Activated CD4-positive, alpha-beta T cell treated with anti-CD3 and anti-CD28 coated beads for 4 hours (primary cell): ENCODE measurements around the gene GON7.
"Not testable (repeated sequence)": the region's sequence is repeated elsewhere in the genome, so short reads cannot be mapped to it uniquely, and the experiment has no call there.

Source experiments
- DNase-seq, 2 donors: peaks; one replicate each; pipeline ENCODE4 v3.0.0-alpha.2; 2020

GON7 gene, protein sequence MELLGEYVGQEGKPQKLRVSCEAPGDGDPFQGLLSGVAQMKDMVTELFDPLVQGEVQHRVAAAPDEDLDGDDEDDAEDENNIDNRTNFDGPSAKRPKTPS

GRCh38 chr14:93206793-93207467 lies at the start of gene GON7, which contains the start of gene UBR7:
TSS of gene GON7 (minus strand) at chr14:93207065. CDS start at chr14:93207037, 28 bp downstream.
TSS of gene UBR7 (plus strand) at chr14:93207256. CDS start at chr14:93207292, 36 bp downstream.
- peak; percentile 81 to 84 for DNase-seq

GRCh38 chr14:93249128-93249831 lies 42.4 kb upstream of the GON7 start:
- DNase-seq = no peak

- no peak for DNase-seq
Measured at GRCh38 chr14:93246534-93246933, 39.7 kb upstream of the GON7 start.

DNA sequence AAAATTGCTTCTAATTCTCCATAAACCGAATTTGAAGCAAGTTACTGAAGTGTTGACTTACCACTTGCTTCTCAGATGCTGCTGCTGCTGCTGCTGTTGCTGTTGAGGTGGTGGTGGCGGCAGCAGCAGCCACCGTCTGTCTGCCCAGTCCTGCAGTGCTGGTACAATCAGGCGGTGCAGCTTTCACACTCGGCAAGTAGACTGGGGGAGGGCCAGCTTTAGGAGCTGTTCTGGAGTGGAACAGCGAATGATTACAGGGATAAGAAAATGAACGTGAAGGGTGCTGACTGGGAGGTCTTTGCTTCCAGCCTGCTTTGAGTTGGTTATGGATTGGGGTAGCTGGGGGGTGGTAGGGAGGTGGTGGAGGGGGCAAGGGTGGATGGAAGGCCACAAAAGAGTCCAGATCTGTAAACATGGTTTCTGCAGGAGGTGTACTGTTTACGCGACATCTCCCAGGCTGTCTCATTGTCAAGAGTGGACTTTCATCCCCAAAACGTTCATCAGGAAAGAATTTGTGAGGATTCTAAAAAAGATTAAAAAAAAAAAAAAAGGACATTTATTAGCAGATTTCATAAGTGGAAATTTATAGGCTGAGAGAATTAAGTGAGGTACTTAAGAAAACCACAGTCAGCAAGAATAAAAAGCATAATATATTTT lies 39.0 kb upstream of the GON7 start:
- DNase-seq = no peak

- DNase-seq = no peak
Measured at GRCh38 chr14:93240678-93241000, 33.8 kb upstream of the GON7 start.

- no peak for DNase-seq
Measured at GRCh38 chr14:93239869-93240677, 33.2 kb upstream of the GON7 start.

GRCh38 chr14:93234798-93235197 lies 27.9 kb upstream of the GON7 start:
- no peak for DNase-seq

DNA sequence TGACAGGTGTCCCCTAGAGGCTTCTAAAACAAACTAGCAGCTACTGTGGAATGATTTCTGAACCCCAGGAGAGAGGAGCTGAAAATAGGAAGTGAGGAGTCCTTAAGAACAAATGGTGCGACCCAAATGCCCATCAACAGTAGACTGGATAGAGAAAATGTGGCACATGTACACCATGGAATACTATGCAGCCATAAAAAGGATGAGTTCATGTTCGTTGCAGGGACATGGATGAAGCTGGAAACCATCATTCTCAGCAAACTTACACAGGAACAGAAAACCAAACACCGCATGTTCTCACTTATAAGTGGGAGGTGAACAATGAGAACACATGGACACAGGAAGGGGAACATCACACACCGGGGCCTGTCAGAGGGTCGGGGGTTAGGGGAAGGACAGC lies 26.2 kb upstream of the GON7 start:
- not testable (repeated sequence) for DNase-seq

GRCh38 chr14:93232159-93232558 lies 25.3 kb upstream of the GON7 start:
- DNase-seq = no peak

DNA sequence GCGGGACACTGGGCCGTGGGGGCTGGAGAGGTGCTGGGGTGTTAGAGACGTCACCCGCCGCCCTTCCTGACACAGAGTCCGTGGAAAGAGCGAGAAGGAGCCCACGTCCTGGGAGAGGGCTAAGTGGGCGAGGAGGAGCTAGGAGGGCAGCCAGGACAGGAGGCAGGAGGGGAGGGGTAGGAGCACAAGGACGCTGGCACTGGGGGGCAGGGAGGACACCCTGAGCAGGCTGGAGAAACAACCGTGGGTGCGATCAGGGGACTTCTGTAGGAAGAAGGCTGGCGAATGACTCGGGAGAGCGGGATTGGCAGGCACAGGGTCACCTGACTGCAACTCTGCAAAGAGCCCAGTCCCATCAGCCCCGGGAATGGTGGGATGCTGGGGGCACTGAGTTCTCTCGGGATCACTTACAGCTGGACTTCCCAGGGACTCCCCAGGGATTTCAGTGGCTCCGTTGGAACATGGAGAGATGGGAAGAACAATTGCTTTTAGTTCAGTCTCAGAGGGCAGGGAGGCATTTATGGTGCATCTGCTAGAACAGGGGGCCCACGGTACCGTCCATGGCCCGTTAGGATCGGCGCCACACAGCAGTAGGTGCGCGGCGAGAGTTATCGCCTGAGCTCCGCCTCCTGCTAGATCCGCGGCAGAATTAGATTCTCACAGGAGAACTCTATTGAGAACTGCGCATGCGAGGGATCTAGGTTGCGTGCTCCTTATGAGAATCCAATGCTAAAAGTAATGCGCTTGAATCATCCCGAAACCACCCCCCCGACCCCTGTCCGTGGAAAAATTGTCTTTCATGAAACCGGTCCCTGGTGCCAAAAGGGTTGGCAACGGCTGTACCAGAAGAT lies 24.5 kb upstream of the GON7 start:
- no peak for DNase-seq

- no peak for DNase-seq
Measured at GRCh38 chr14:93230539-93230938, 23.7 kb upstream of the GON7 start.

DNA sequence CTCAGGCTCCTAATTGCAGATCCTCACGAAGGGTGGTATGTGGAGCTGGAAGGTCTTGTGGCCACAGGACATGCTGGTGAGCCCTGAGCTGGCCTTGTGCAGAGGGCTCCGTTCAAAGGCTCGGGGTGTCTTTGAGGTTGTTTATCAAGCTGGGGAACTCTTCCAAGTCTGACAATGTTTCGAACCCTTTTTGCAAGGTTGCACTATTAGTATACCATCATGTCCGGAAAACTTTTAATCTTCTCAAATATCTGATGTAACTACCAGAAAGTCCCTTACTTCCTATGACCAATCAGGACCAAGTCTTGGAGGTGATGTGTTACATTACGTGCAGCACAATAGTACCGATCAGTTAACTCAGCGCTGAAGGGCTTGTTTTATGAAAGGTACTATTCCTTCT lies 21.7 kb upstream of the GON7 start:
- no peak for DNase-seq

- DNase-seq = no peak
Measured at GRCh38 chr14:93223565-93223964, 16.7 kb upstream of the GON7 start.

- no peak for DNase-seq
Measured at GRCh38 chr14:93220509-93220908, 13.6 kb upstream of the GON7 start.

DNA sequence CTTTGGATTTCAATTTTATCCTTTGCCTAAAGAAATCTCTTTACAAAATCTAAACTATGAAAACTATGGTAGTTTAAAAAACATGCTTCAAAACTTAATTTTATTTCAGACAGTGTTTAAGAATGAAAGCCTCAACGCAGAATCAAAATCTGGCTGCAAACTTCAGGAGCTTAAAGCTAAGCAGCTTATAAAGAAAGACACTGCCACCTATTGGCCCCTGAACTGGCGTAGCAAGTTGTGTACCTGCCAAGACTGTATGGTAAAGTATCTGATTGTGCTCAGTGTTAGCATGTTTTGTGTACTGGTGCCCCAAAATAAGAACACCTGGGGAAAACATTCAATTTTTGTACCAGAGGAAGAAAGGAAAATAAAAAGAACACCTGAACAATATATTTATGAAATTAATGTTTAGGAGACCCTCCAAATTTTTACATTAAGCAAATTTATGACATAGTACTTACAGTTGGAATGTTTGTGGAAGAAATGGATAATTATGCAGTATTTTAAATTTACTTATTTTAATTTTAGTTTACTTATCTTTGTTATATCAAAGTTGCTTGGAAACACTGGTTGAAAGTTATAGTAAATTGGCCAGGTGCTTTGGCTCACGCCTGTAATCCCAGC lies 12.3 kb upstream of the GON7 start:
- DNase-seq = peak; percentile 50 to 53

DNA sequence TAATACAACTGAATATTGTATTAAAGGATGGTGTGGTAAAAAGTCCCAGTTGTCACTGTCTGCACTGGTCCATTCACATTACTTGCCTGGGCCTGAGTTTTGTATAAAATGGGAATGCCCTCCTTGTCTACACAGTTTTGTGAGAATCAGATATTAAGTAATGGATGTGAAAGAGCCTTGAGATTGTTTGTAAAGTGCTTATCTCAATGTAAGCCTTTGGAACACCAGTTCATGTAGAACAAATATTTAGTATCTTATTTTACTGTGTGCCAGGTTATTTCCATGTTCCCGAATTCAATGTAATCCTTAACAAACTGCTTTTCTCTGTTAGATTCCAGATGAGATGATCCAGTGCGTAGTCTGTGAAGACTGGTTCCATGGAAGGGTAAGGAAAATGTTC lies 7.7 kb upstream of the GON7 start:
- DNase-seq = no peak

DNA sequence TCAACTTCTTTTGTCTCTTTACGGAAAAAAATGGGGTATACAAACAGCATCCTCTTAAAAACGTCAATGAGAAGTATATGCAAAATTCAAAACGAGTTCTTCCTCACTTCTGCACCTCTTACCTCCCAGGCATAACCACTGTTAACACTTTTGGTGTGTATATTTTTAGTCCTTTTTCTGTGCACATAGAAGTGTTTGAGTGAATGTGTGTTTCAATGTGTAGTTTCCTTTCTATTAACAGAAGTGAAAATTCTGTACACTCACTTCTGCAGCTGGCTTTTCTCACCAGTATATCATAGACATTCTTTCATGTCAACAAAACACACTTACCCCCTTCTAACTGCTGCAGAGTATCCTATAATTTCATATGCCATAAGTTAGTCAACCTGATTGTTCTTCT lies 5.6 kb upstream of the GON7 start:
- no peak for DNase-seq

GRCh38 chr14:93207468-93208308 lies 823 bp upstream of the GON7 start:
- peak in 1 of 2 donors; percentile 24 for DNase-seq

DNA sequence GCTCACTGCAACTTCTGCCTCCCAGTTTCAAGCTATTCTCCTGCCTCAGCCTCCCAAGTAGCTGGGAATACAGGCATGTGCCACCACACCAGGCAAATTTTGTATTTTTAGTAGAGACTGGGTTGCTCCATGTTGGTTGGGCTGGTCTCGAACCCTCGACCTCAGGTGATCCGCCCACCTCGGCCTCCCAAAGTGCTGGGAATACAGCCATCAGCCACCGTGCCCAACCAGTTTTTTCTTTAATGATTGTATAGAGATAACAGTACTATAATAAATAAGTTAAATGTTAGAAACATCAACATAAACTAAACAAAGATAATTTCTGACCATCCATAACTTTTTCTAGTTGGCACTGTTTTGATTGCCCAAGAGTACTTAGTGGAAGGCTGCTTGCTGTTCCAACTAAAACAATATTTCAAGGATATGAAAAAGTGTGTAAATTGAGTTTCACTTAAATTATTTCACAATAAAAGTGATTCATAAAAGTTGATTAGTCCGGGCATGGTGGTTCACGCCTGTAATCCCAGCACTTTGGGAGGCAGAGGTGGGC lies 5.6 kb downstream of the GON7 start:
- no peak for DNase-seq

DNA sequence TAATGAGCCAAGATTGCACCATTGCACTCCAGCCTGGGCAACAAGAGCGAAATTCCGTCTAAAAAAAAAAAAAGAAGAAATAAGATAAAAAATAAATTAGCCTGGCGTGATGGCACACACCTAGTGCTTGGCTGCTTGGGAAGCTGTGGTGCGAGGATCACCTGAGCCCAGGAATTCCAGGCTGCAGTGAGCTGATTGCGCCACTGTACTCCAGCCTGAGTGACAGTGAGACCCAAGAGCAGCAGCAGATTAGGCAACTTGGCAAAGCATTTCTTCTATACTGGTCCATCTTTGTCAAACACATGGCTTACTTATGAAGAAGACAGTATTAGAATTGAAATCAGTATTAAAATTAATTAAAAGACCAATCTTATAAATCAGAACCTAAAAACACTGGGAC lies 6.3 kb downstream of the GON7 start:
- no peak for DNase-seq
